Fibroblast of skin of right biceps (primary cell): ENCODE results near the gene ZSCAN2.

Source experiments
- DNase-seq: peaks from one replicate; pipeline ENCODE4 v3.0.0-alpha.2; 2013

The ZSCAN2 gene

DNA sequence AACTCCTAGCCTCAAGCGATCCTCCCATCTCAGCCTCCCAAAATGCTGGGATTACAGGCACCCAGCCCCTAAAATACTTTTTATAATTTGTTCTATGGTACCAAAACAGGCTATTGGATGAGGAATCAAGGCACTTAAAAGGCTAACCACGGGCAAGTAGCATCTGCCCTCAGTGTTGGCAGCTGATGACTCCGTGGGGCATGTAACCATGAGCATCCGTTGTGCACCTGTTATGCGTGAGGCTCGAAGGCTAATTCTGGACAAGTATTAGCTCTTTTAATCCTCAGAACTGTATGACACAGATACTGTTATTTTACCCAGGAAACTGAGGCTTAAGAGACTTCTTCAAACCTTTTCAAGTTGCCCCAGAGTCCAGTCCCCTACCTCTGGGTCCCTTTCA, 43.0 kb downstream of the ZSCAN2 start:
- no peak for DNase-seq

GRCh38 chr15:84645496-84645895, 44.7 kb downstream of the ZSCAN2 start:
- DNase-seq, result no peak

- DNase-seq, result no peak
Measured at GRCh38 chr15:84645997-84646396, 45.2 kb downstream of the ZSCAN2 start.

DNA sequence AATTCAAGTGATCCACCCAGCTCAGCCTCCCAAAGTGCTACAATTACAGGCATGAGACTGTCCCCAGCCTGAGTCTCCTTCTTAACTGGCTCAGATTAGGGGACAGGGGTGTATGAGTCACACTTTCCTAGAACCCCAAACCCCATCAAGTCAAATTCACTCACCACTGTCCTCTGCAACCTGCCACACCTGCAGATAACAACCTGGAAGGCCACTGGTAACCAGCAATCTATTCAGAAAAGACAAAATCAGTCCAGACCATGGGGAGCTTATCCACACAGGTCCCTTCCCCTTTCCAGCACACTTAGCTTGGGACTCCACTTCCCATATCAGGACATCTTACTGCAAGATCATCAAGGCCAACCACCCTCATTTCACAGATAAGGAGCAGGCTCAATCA, 46.9 kb downstream of the ZSCAN2 start:
- no peak for DNase-seq

- no peak for DNase-seq
Measured at GRCh38 chr15:84648539-84648938, 47.7 kb downstream of the ZSCAN2 start.

- peak; percentile 27 for DNase-seq
Measured at GRCh38 chr15:84649706-84650105, 48.9 kb downstream of the ZSCAN2 start.

GRCh38 chr15:84653584-84653909, 52.7 kb downstream of the ZSCAN2 start:
- DNase-seq, result no peak

- DNase-seq, result peak; percentile 94
Measured at GRCh38 chr15:84653910-84654688, 53.3 kb downstream of the ZSCAN2 start, which contains the start of gene WDR73. Gene WDR73, minus strand, starts transcription at chr15:84654283. Its CDS starts 9 bp downstream, at chr15:84654274.

- peak; percentile 84 for DNase-seq
Measured at GRCh38 chr15:84654689-84655453, 54.1 kb downstream of the ZSCAN2 start.

DNA sequence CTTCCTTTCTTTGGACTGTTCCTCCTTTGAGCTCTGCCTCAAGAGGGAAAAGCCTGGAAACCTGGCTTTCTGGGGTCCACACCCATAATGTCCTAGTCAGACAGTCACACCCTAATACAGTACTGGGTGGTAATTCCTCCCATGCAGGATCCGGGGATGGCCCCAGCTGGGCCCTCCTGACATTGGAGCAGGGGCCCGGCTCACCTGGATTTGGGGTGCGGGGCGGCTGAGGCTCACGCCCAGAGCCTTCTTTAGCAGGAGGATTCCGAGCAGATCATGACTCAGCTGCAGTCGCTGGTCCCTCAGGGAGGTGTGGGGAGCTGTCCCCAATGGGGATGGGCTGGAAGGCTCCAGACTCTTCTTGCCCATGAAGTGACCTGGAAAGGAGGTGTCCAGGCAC, 56.2 kb downstream of the ZSCAN2 start:
- no peak for DNase-seq

- DNase-seq, result no peak
Measured at GRCh38 chr15:84657748-84658079, 56.9 kb downstream of the ZSCAN2 start.

GRCh38 chr15:84658080-84658787, 57.4 kb downstream of the ZSCAN2 start, which contains the start of gene NMB:
Gene NMB, minus strand, starts transcription at chr15:84658199. Its CDS starts 47 bp downstream, at chr15:84658152.
- DNase-seq, result peak; percentile 78

GRCh38 chr15:84658788-84659411, 58.1 kb downstream of the ZSCAN2 start:
- DNase-seq, result no peak

- no peak for DNase-seq
Measured at GRCh38 chr15:84659904-84660781, 59.3 kb downstream of the ZSCAN2 start.

- DNase-seq, result no peak
Measured at GRCh38 chr15:84661001-84661400, 60.2 kb downstream of the ZSCAN2 start.

- no peak for DNase-seq
Measured at GRCh38 chr15:84666373-84666772, 65.6 kb downstream of the ZSCAN2 start.

DNA sequence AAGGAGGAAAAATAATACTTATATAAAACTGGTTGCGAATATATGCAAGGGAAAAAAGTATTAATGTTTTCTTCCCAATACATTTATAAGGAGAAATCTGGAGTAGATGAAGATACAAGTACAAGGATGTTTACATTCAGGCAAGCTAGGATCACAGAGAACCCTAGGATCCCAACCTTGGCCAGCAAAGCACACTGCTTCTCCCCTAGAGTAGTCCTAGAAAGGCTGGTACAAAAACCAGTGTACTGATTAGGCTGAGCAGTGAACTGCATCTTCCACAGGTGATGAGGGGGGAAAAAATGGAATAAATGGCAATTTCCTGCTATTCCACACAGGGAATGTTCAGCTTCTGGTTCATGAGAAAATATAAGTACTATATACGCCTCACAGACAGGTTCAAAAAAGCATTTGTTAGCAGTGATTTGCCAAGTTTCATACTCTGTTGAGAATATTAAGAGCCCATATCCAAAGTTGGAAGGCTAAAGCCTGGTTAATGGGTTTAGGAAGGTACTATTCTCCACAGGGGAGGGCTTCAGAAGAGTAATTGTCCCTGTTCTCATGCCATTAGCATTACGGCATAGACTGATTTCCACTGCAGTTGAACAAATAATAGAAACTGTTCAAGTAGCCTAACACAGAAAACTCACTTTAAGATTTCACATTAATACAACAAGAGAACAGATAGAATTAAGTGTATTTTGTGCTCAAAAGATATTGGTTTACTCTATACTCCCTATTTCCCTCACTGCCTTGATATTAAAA, 67.6 kb downstream of the ZSCAN2 start:
- no peak for DNase-seq

DNA sequence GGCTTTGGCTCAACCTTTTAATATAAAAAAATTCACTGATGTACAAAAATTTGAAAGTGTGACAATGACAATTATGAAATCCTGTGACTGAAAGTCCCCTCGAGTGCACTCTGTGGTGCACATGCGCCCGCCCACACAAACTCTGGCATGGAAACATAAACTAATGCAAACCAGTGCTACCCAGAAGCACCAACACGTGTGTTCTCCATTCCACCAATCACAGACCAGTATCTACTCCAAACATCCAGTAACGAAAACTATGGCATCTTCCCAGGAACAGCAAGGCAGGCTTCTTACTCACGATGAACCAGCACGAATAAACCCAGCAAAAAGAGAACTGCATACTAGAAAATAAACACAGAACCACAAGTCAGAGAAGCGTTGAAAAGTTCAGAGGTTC, 68.9 kb downstream of the ZSCAN2 start:
- DNase-seq, result peak; percentile 64

- peak; percentile 82 for DNase-seq
Measured at GRCh38 chr15:84671211-84671610, 70.4 kb downstream of the ZSCAN2 start.
